Caco-2 (cell line): ENCODE data around the gene SLC26A9. TPM values are rescaled to one million over a fixed set of nuclear protein-coding genes. Genes with fewer than 3 reads are reported as not detected.
"Not testable (repeated sequence)": the region's sequence is repeated elsewhere in the genome, so short reads cannot be mapped to it uniquely, and the experiment has no call there.

Experiments
- BruUV-seq: library from RNA; stranded (reverse); fragments of 400-500 nt; replicated peaks from 2 replicates; lab custom pipeline; 2021; lab: Mats Ljungman, UMichigan
- CTCF ChIA-PET: fragments of 300-600 bp; sonication (Branson Sonifier 250); formaldehyde crosslinking; loops from one replicate; lab custom pipeline; 2022; ENCODE audit warnings: antibody characterized with exemption; lab: Charles Lee
- POLR2A ChIA-PET: fragments of 300-600 bp; sonication (Branson Sonifier 250); formaldehyde crosslinking; loops from one replicate; lab custom pipeline; 2022; ENCODE audit warnings: antibody characterized with exemption; lab: Charles Lee
- DNase-seq, 2 experiments: peaks; one replicate each; pipeline versions ENCODE4 v3.0.0 to v3.0.0-alpha.2; 2020 to 2022
- H3K27me3 ChIP-seq: replicated peaks from 2 replicates; pipeline ENCODE4 v1.6.0; 2011; ENCODE audit warnings: low read length; ENCODE audit not compliant: control insufficient read depth, insufficient read depth
- H3K36me3 ChIP-seq: 2 replicates; pipeline ENCODE4 v1.5.1; 2011; ENCODE audit warnings: low read length; ENCODE audit not compliant: control insufficient read depth, insufficient read depth
- H3K4me1 ChIP-seq: fragments of 250-450 bp; sonication (Bioruptor Pico); 2 replicates; pipeline ENCODE4 v1.5.1; 2020; ENCODE audit warnings: mild to moderate bottlenecking
- H3K4me3 ChIP-seq: 2 replicates; pipeline ENCODE4 v1.5.1; 2011; ENCODE audit warnings: low read depth, mild to moderate bottlenecking, control low read depth, low read length
- H3K9me3 ChIP-seq: fragments of 250-450 bp; sonication (Bioruptor Pico); 2 replicates; pipeline ENCODE4 v1.5.1; 2020; ENCODE audit warnings: mild to moderate bottlenecking, moderate library complexity
- H3K27ac Mint-ChIP-seq: one replicate; pipeline ENCODE4 v1.8.0; 2022; ENCODE audit warnings: mixed read lengths; ENCODE audit not compliant: unreplicated experiment
- H3K27me3 Mint-ChIP-seq: one replicate; pipeline ENCODE4 v1.8.0; 2022; ENCODE audit warnings: mixed read lengths; ENCODE audit not compliant: insufficient read depth, unreplicated experiment
- H3K36me3 Mint-ChIP-seq: one replicate; pipeline ENCODE4 v1.8.0; 2022; ENCODE audit warnings: mild to moderate bottlenecking, mixed read lengths; ENCODE audit not compliant: insufficient read depth, unreplicated experiment
- H3K4me1 Mint-ChIP-seq: one replicate; pipeline ENCODE4 v1.8.0; 2022; ENCODE audit warnings: low read depth, mixed read lengths; ENCODE audit not compliant: unreplicated experiment
- H3K4me3 Mint-ChIP-seq: one replicate; pipeline ENCODE4 v1.8.0; 2022; ENCODE audit warnings: mild to moderate bottlenecking, moderate library complexity, mixed read lengths; ENCODE audit not compliant: unreplicated experiment
- H3K9me3 Mint-ChIP-seq: one replicate; pipeline ENCODE4 v1.8.0; 2022; ENCODE audit warnings: mixed read lengths; ENCODE audit not compliant: unreplicated experiment
- intact Hi-C: fragments of 100-400 bp; cut with micrococcal nuclease; formaldehyde crosslinking; loops from one replicate; pipeline ENCODE4 v1.10.0; 2022; ENCODE audit not compliant: unreplicated experiment
- total RNA-seq: library from RNA; stranded (reverse); gene quantifications from 2 replicates; pipeline ENCODE4 v1.2.3, GENCODE V29; 2022
- TF ChIP-seq, protein P1 (sequence below), 2 experiments: fragments of 200-600 bp in 1 of 2; IDR thresholded peaks; 1 replicate in 1 of 2; 2 replicates in 1 of 2; pipeline versions ENCODE4 v1.5.1 to v1.8.0; 2011 to 2022; ENCODE audit warnings: antibody characterized with exemption in 1 of 2, control low read depth in 1 of 2, inconsistent platforms in 1 of 2, low read depth in 1 of 2, low read length in 1 of 2, mild to moderate bottlenecking in 1 of 2, moderate library complexity in 1 of 2; ENCODE audit not compliant: insufficient read depth in 1 of 2, severe bottlenecking in 1 of 2, unreplicated experiment in 1 of 2

The SLC26A9 gene
- total RNA-seq, 1 experiment from 2014 or later = not detected

GRCh38 chr1:205914155-205914507 lies 29.1 kb downstream of the SLC26A9 start:
- TF ChIP-seq, protein P1, sequence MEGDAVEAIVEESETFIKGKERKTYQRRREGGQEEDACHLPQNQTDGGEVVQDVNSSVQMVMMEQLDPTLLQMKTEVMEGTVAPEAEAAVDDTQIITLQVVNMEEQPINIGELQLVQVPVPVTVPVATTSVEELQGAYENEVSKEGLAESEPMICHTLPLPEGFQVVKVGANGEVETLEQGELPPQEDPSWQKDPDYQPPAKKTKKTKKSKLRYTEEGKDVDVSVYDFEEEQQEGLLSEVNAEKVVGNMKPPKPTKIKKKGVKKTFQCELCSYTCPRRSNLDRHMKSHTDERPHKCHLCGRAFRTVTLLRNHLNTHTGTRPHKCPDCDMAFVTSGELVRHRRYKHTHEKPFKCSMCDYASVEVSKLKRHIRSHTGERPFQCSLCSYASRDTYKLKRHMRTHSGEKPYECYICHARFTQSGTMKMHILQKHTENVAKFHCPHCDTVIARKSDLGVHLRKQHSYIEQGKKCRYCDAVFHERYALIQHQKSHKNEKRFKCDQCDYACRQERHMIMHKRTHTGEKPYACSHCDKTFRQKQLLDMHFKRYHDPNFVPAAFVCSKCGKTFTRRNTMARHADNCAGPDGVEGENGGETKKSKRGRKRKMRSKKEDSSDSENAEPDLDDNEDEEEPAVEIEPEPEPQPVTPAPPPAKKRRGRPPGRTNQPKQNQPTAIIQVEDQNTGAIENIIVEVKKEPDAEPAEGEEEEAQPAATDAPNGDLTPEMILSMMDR (IDR thresholded peaks at IDR 0.05; ENCODE audit: insufficient read depth in 1 of 2, low read depth in 1 of 2, low read length in 1 of 2, severe bottlenecking in 1 of 2, unreplicated experiment in 1 of 2) = no peak
- Mint-ChIP-seq H3K27ac (no peak overlapping the region), H3K9me3 (no peaks in the 10 kb centered on the region), H3K36me3 (no peaks in the 10 kb centered on the region), H3K4me1 (peaks cover 6% of the 10 kb centered on the region), H3K27me3 (no peaks in the 10 kb centered on the region), H3K4me3 (no peak overlapping the region)
- H3K4me1 ChIP-seq = peaks cover 24% of the 10 kb centered on the region
- BruUV-seq = no TSS peak
- no peak overlapping the region for H3K4me3 ChIP-seq
- no peaks in the 10 kb centered on the region; the same call in 1 of the 2 replicates for H3K36me3 ChIP-seq
- ChIA-PET POLR2A (no interaction called here), CTCF (interaction anchor here (1.8 kb wide), 1 partner anchor 63 kb away, joined by 8 read pairs; no protein-coding TSS in a partner anchor)
- DNase-seq = no peak
- intact Hi-C loops = no loop called here
- H3K9me3 ChIP-seq = no peaks in the 10 kb centered on the region
- H3K27me3 ChIP-seq = no peaks in the 10 kb centered on the region

- H3K27me3 Mint-ChIP-seq = no peaks in the 10 kb centered on the region
- ChIA-PET POLR2A (no interaction called here), CTCF (interaction anchor here (1.8 kb wide), 1 partner anchor 64 kb away, joined by 8 read pairs; no protein-coding TSS in a partner anchor)
- H3K27ac Mint-ChIP-seq = no peak overlapping the region
- no peaks in the 10 kb centered on the region; the same call in 1 of the 2 replicates for H3K36me3 ChIP-seq
- intact Hi-C loops = loop anchor here (1.0 kb wide), 1 partner anchor 122 kb away; no protein-coding TSS in a partner anchor
- H3K9me3 Mint-ChIP-seq = no peaks in the 10 kb centered on the region
- BruUV-seq = no TSS peak
- peaks cover 24% of the 10 kb centered on the region for H3K4me1 ChIP-seq
- TF ChIP-seq, protein P1 (IDR thresholded peaks at IDR 0.05; ENCODE audit: insufficient read depth in 1 of 2, low read depth in 1 of 2, low read length in 1 of 2, severe bottlenecking in 1 of 2, unreplicated experiment in 1 of 2) = no peak
- peak; percentile 43 to 71 for DNase-seq
- no peak overlapping the region for H3K4me3 ChIP-seq
- no peaks in the 10 kb centered on the region for H3K9me3 ChIP-seq
- no peaks in the 10 kb centered on the region for H3K27me3 ChIP-seq
- H3K4me1 Mint-ChIP-seq = peaks cover 6% of the 10 kb centered on the region
- no peaks in the 10 kb centered on the region for H3K36me3 Mint-ChIP-seq
- H3K4me3 Mint-ChIP-seq = no peak overlapping the region
These were observed 29.7 kb downstream of the SLC26A9 start for GRCh38 chr1:205913451-205914154.

DNA sequence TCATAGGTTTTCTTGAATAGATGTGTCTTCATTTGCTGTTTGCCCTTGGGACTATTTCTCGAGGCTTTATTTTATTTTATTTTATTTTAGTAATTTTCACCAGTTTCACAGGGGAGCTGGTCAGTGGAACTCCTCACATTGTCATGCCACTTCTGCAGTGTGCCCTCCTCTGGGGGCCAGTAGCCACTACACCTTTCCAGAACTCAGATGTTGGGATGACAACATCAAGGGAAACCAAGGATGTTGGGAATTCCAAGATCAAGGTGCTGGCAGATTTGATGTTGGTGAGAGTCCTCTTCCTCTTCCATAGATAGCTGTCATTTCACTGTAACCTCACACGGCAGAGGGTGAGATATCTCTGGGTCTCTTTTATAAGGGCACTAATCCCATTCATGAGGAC lies 35.5 kb downstream of the SLC26A9 start:
- no peaks in the 10 kb centered on the region for H3K9me3 ChIP-seq
- H3K36me3 ChIP-seq = no peaks in the 10 kb centered on the region
- H3K4me1 Mint-ChIP-seq = peaks cover 6% of the 10 kb centered on the region
- H3K4me1 ChIP-seq = peaks cover 6% of the 10 kb centered on the region
- ChIA-PET POLR2A (no interaction called here), CTCF (interaction anchor here (0.6 to 1.2 kb wide), 5 partner anchors 11 to 249 kb away, joined by 3 to 9 read pairs (median 4); no protein-coding TSS in a partner anchor)
- no peaks in the 10 kb centered on the region for H3K27me3 Mint-ChIP-seq
- no peak overlapping the region for H3K4me3 ChIP-seq
- no TSS peak for BruUV-seq
- no peaks in the 10 kb centered on the region for H3K27me3 ChIP-seq
- DNase-seq = peak in 1 of 2 experiments; percentile 25
- TF ChIP-seq, protein P1 (IDR thresholded peaks at IDR 0.05; ENCODE audit: insufficient read depth in 1 of 2, low read depth in 1 of 2, low read length in 1 of 2, severe bottlenecking in 1 of 2, unreplicated experiment in 1 of 2) = peak; percentile 59 to 77
- no peak overlapping the region for H3K4me3 Mint-ChIP-seq
- H3K27ac Mint-ChIP-seq = no peak overlapping the region
- intact Hi-C loops = loop anchor here (1.0 to 5.0 kb wide), 2 partner anchors 95 to 116 kb away; partner anchors contain the start of gene SLC41A1
- no peaks in the 10 kb centered on the region for H3K36me3 Mint-ChIP-seq
- H3K9me3 Mint-ChIP-seq = no peaks in the 10 kb centered on the region

- H3K27me3 ChIP-seq, H3K27me3 Mint-ChIP-seq, H3K4me3 ChIP-seq, H3K27ac Mint-ChIP-seq, H3K4me3 Mint-ChIP-seq, H3K9me3 ChIP-seq, H3K36me3 ChIP-seq, BruUV-seq, POLR2A ChIA-PET, CTCF ChIA-PET, H3K36me3 Mint-ChIP-seq, DNase-seq, H3K9me3 Mint-ChIP-seq, H3K4me1 ChIP-seq, H3K4me1 Mint-ChIP-seq: not testable (repeated sequence)
- intact Hi-C loops = loop anchor here (5.0 kb wide), 1 partner anchor 93 kb away; the partner anchor contains the start of gene SLC41A1
These were observed 38.2 kb downstream of the SLC26A9 start for GRCh38 chr1:205905095-205905494.
